Measurements from ENCODE around the gene ACAD8.
"Not testable (repeated sequence)": the region's sequence is repeated elsewhere in the genome, so short reads cannot be mapped to it uniquely, and the experiment has no call there.

ACAD8 gene

DNA sequence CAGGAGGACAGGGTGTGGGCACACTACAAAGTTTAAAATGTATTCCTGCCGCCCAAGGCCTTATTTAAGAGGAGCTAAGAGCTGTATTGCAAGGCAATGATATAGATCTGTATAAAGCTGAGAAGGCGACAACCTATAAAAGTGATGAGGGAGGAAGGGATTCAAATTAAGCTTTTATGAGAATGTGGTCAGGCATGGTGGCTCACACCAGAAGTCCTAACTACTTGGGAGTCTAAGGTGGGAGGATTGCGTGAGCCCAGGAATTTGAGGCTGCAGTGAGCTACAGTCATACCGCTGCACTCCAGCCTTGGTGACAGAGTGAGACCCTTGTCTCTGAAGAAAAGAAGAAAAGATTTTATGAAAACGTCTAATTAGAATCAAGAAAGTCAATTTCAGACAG, 13.1 kb downstream of the ACAD8 start:
- in situ Hi-C loops (cut with HindIII; ENCODE audit: low sequenced_read_pairs) = no loop called here

DNA sequence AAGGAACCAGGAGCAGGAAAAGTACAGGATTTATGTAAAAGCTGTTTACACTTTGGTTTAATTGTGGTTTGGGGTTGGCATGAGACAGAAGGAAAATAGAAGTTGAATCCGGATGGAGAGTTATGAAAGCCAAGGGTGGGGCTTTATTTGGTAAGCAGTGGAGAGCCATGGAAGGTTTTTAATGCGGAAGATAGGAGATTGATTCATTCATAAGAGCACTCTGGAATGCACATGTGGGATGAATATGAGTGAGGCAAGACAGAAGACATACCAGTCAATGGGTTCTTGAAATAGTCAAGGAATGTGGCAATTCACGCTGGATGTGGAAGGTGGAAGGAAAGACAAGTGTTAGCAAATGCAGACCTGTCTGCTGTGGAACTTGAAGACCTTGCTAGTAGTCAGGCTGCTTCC, 13.5 kb downstream of the ACAD8 start:
- in situ Hi-C loops (cut with HindIII; ENCODE audit: low sequenced_read_pairs) = no loop called here

DNA sequence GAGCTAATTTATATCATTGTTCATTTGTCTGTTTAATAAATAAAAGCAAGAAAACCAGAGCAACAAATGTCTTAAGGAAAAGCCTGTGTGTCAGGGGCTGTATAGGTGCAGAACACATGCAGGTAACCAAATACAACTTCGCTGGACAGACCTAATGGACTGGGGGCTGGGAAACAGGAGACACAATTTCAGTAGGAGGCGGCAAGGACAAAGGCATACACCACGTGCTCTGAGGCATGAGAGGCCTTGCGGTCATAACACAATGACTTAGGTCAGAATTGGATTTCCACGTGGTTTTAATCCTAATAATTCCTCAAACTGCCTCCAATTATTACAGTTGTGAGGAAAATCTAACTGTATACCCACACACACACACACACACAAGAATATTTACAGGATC, 14.1 kb downstream of the ACAD8 start:
- in situ Hi-C loops (cut with HindIII; ENCODE audit: low sequenced_read_pairs) = no loop called here

DNA sequence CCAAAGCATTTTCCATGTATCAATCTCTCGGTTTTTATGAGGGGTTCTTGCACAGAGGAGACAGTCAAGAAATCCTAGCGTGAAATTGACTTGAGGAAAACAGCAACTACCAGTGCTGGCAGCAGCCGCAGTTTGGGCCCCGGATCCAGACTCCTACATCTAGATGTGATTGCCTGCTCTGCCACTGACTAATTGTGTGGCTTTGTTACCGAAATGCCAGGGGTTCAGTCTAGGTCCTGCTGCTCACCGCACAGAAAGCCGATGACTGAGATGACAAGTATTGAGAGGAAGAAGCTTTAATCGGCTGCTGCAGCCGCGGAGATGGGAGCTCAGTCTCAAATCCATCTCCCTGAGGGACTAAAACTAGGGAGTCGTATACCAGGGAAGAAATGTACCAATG, 14.6 kb downstream of the ACAD8 start:
- in situ Hi-C loops (cut with HindIII; ENCODE audit: low sequenced_read_pairs) = no loop called here

DNA sequence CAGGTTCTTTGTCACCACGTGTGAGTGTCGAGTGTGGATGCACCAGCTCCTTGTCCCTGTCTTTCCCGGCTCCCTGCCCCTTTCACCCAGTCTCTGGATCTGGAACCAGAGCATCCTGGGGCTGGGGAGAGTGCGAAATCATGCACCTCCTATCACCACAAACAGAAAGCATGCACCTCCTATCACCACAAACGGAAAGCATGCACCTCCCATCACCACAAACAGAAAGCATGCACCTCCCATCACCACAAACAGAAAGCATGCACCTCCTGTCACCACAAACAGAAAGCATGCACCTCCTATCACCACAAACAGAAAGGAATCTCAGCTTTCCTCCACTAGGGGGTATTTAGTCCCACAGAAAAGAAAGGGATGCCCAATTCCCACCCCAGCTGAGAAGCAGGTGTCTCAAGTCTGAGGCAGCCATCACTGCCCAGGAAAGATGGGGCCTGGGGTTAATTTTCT, 16.9 kb downstream of the ACAD8 start:
- in situ Hi-C loops (cut with HindIII; ENCODE audit: low sequenced_read_pairs) = no loop called here

DNA sequence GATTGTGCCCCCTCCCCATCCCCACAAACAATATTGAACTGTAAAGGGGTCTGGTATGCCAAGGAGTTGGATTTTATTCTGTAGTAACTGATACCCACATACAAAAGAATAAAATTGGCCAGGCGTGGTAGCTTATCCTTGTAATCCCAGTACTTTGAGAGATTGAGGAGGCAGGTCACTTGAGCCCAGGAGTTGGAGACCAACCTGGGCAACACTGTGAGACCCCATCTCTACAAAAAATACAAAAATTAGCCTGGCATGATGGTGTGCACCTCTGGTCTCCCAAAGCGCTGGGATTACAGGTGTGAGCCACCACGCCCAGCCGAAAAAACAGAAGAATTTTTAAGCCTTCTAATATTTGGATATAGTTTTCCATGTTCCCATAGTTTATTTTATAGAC, 18.6 kb downstream of the ACAD8 start:
- in situ Hi-C loops (cut with HindIII; ENCODE audit: low sequenced_read_pairs) = no loop called here

DNA sequence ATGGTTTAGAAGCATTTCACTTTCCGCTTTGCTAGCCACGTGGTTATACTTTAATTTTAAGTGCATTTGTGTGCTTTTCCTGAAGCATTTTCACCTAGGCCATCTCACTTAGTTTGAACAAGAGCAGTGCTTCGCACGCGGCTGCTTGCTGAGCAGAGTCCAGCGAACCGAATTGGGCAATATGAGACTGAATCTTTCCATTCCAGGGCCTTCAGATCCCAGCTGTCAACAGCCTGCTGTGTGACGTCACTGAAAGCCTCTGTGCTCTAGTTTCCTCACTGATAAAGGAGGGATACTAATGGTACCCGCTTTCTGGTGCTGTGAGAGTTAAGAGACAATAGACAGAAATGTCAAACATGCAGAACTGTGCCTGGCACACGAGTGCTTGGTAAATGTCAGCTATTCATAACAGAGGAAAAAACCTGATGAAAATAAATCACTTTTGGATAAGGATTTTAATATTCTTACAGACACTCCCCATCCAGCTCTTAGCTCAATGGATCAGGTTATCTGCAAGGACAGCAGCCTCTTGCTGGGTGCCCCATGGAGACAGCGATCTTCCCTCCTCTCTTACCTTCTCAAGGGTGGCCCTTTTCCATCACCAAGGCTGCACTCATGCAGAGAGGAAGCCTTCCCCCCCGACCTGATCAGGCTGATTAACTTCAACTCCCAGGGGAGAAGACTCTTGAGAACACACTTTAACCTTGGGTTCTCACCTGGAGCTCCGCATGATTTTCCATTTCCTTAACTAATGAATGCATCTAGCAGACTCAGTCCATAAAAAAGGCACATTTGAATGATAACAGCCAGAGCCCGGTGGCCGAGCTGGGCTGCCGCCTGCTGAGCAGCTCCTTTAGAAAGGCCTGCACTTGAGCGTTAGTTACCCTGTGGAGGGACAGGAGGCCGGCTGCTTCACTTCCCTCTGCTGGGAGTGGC, 19.3 kb downstream of the ACAD8 start:
- in situ Hi-C loops (cut with HindIII; ENCODE audit: low sequenced_read_pairs) = no loop called here

DNA sequence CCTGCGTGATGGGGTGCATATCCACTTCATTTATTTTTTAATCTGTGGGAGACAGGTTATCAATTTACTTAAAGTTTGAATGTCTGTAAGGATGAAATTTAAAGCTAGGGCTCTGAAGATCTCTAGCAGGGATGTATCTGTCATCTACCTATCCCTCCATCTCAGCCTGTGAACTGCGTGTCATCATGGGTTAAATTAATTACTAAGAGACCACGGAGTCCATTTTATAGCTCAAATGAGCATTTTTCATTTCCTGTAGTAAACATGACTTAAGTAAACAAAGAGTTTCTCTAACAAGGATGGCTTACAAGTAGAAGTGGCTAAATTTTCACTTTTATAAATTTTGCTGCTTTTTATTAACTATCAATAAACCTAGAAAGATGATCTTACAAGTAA, 19.9 kb downstream of the ACAD8 start:
- in situ Hi-C loops (cut with HindIII; ENCODE audit: low sequenced_read_pairs) = no loop called here

DNA sequence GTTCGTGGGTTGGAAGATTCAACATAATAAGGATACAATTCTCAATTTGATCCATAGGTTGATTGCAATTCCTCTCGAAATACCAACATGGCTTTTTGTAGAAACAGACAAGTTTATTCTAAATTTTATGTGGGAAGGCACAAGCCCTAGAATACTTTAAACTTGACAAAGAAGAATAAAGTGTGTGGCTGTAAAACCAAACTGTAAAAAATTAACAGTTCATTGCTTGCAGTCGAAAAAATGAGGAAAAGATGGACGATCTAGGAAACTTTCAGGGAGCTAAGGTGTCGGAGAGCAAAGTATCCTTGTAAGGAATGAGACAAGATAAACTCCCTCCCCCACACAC, 21.8 kb downstream of the ACAD8 start:
- in situ Hi-C loops (cut with HindIII; ENCODE audit: low sequenced_read_pairs) = no loop called here

DNA sequence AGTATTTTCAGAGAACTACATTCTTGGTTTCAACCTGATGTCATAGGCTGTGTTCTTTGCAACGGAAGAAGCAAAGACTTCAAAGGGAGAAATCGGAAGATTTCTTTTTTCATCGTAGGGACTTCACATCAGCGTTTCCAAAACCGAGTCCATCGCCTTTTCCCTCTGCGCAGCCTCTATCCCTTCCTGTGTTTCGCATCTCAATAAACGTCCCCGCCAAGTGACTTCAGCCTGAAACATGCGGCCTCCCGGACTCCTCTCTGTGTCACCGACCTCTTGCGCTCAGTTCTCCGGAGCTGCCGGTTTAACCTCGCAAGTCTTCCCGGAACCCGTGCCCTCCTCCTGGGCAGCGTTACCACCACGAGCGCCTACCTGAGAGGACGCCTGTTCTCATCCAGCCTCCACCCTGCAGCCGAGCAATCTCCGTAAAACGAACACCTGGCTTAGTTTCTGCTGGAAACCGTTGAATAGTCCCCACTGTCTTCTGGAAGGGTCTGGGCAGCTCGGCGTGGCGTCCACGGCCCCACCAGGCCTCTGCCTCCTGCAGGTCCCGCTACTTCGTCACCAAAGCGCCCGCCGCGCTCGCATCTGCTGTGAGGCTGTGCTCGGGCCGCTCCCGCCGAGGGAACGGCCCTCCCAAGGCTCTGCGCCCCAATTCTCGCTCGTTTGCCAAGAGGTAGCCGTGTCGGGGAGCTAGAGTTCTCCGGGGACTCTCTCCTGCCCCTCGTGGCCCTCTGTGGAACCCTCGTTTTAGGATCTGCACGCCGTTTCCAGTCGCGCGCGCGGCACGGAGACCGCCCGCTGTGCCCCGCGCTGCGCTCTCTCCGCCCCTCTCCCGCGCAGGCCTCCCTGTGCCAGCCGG, 22.4 kb downstream of the ACAD8 start, which contains the start of gene GLB1L3:
GLB1L3 (plus strand) TSS at position 846 of the 862 bp plus-strand sequence. CDS start 362 bp downstream, outside the sequence.
- in situ Hi-C loops (cut with HindIII; ENCODE audit: low sequenced_read_pairs) = no loop called here

DNA sequence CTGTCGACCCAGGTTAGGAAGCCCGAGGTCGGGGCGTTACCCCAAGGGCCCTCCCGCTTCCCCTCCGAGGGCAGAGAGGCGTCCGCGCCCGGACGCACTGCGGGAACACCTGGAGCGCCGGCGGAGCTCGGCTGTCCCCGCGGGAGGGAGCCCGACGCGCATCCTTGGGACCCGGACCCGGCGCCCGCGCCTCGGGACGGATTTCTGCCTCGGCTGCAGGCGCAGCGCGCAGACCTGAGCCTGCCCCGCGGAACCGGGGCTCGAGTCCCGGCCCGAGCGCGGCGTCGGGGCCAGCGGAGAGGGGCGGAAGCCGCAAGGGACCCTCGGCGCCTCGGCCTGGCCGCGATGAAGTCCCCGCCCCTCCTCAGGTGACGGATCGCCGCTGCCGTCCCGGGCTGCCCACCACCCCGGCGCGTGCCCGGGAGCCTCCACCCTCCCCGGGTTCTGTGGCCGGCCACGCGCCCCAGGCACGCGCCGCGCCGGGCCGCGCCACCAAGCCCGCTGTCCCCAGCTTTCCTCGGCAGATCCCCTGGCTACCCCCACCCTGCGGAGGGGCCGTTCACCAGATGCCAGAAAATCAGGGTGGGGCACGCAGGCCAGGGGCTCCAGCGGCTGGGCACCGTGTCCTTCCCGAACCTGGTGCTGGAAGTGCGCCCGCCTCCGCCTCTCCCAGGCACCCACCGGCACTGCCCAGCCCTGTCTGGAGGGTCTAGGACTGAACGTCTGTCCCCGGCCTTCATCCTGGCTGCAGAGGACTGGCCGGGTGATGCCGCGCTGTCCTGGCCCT, 23.2 kb downstream of the ACAD8 start:
- in situ Hi-C loops (cut with HindIII; ENCODE audit: low sequenced_read_pairs) = no loop called here

DNA sequence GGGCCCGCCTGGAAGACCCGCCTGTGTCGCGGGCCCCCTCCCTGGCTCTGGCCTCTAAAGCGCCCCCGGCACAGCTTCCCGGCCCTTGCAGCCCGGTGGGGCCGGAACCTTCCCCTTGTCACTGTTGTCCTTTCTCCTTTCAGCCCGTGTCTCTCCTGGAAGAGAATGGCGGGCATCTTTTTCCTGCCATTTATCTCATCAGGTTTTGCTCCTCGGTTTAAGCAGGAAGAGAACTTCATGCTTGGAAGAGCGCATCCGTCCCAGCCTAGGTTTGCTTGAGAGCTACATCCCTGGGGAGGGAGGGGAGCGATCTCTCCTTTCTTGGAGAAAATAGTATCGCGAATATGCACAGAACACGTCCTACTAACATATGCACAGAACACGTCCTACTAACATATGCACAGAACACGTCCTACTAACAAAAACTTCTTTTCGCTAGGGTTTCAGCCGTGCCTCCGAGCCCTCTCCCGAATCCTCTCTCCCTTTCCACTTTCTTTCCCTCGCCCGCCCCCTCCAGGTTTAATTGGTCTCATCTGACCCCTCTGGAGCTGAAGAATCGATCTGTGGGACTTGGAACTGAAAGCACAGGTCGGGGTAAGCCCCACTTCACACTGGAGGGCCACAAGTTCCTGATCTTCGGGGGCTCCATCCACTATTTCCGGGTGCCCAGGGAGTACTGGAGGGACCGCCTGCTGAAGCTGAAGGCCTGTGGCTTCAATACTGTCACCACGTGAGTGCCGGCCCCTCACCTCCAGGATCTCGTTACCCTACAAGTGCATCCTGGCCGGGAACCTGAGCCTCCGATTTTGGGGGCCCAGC, 24.0 kb downstream of the ACAD8 start:
- in situ Hi-C loops (cut with HindIII; ENCODE audit: low sequenced_read_pairs) = no loop called here

DNA sequence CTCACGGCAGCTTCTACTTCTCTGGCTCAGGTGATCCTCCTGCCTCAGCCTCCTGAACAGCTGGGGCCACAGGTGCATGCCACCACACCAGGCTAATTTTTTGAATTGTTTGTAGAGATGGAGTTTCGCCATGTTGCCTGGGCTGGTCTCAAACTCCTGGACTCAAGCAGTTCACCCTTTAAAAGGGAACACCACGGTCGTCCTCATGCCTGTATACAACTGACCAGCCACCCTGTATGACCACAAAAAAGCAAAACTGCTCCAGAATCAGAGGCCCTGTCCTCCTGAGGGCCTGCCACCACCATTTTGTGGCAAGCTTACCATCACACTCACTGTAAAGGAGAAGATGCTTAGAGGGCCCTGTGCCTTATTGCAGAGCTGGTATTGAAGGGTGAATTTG, 25.0 kb downstream of the ACAD8 start:
- in situ Hi-C loops (cut with HindIII; ENCODE audit: low sequenced_read_pairs) = no loop called here

DNA sequence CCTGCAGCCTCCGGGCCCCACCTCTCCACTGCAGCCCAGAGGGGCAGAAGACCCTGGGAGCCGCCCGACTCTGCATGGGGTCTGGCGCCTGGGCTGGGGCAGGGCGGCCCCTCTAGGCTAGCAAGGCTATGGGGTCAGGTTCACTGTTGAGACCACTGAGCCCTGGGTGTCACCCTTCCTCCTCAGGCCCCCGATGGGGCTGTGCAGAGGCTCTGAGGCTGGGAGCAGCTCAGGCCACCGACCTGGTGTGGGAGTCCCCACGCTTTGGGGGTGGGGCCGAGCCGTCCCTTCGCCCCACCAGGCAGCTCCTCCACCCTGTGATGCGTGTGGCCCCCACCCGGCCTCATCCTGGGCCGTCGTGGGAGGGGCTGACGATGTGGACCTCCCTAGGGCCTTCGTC, 28.3 kb downstream of the ACAD8 start:
- in situ Hi-C loops (cut with HindIII; ENCODE audit: low sequenced_read_pairs) = not testable (repeated sequence)

DNA sequence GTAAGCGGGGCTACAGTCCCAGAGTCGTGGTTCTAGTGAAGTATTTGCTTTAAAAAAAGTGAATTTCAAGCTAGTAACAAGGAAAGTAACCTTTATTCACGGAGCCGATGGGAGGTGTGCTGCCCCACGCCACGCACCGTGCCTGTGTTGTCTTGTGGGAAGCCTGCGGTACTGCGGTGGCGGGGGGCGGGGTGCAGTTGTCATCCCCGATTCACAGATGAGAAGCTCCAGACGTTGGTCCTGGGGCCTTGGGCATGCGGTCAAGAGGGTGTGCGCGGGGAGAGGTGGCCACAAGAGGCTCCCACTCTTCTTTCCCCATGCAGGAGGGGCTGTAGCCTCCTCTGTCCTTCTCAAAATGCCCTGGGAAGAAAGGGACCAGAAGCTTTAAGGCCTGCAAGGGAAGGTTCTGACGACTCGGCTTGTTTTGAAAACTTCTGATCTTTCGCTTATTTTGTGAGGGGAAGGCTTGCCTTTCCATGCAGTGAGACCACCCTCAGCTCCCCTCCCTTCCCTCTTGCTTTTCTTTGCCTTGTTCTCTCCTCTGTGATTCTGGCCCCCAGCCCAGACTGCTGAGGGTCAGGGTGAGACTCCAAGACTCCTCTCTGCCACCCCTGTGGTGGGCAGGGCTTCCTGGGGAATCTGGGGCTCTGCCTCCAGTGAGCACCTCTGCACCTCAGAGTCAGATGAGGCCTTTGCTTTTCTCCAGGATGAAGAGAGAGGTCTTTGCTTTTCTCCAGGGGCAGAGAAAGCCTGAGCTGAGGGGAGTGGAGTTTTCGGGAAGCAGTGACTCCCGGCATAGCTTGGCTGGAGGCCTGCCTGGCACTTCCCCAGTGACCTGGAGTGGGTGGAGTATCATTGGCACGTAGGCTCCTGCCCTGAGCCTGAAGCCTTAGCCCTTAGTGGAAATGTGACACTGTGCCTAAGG, 29.0 kb downstream of the ACAD8 start:
- in situ Hi-C loops (cut with HindIII; ENCODE audit: low sequenced_read_pairs) = no loop called here

DNA sequence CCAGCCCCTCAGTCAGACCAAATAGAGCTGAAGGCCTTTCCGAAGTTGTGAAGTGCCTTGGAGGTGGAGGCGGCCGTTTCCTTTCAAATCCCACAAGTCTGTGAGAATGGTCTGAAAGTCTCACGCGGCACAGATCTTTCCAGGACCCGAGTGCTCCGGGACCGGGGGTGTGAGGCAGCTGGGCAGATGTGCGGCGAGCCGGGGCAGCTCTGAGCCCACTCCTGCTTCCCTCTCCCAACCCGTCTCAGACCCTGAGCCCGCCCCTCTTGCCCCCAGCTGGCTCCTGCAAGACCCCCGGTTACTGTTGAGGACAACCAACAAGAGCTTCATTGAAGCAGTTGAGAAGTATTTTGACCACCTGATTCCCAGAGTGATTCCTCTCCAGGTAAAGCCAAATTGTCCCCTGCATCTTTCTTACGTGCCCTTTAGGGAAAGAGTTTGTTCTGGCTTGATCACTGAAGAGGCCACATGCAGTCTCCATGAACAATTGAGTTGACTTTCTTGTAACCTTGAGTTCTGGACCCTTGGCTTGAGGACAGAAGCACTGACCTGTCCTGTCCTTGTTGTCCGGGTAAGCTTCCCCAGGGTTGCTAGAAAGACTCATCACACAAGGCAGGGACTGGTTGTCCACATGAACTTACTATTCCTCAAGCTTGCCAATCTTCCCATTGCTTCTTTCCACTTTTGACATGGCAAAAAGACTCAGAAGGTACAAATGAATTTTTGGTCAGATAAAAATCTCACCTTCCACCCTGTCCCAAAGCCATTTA, 30.3 kb downstream of the ACAD8 start:
- in situ Hi-C loops (cut with HindIII; ENCODE audit: low sequenced_read_pairs) = no loop called here

DNA sequence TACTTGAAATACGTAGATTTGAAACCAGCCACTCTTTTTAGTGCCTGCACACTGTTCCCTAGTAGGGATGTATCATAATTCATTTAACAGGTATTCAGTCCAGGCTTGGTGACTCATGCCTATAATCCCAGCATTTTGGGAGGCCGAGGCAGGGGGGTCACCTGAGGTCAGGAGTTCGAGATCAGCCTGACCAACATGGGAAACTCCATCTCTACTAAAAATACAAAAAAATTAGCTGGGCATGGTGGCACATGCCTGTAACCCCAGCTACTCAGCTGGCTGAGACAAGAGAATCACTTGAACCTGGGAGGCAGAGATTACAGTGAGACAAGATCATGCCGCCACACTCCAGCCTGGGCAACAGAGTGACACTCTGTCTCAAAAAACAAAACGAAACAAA, 31.0 kb downstream of the ACAD8 start:
- in situ Hi-C loops (cut with HindIII; ENCODE audit: low sequenced_read_pairs) = not testable (repeated sequence)

DNA sequence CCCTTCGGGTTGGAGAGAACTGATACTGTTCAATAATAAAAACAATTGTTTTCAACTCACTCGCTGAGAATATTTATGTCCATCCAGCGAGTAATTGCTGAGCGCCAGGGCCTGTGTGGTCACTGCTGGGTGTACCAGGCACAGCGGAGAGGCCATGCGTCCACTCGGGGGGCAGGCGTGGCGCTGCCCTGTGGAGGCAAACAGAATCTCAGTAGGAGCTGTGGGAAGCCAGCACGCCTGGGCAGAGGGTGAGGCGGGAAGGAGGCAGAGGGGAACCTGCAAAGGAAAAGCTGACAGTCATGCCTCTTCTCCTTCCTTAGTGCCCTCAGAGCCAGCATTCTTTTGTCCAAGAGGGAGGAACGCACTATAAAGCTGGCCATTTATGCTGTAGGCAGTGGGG, 34.2 kb downstream of the ACAD8 start:
- in situ Hi-C loops (cut with HindIII; ENCODE audit: low sequenced_read_pairs) = loop anchor here (5.0 kb wide), 1 partner anchor 105 kb away; no protein-coding TSS in a partner anchor
